Activated CD8-positive, alpha-beta memory T cell treated with anti-CD3 and anti-CD28 coated beads for 36 hours (primary cell): ENCODE data around the gene RAB40C. TPM values are rescaled to one million over a fixed set of nuclear protein-coding genes. Genes with fewer than 3 reads are reported as not detected.

Experiments used
- CTCF ChIA-PET: fragments of 350-600 bp; sonication (Branson Sonifier 250); formaldehyde crosslinking; loops from one replicate; lab custom pipeline; 2021; ENCODE audit warnings: antibody characterized with exemption; lab: Charles Lee
- POLR2A ChIA-PET: fragments of 350-600 bp; sonication (Branson Sonifier 250); formaldehyde crosslinking; loops from one replicate; lab custom pipeline; 2021; ENCODE audit warnings: antibody characterized with exemption; lab: Charles Lee
- total RNA-seq, 2 experiments: library from RNA; stranded (reverse); gene quantifications; one replicate each; pipeline ENCODE4 v1.2.3, GENCODE V29; 2021

The RAB40C gene
- total RNA-seq, 2 experiments from 2014 or later, result 8.9 to 11.1 TPM

- ChIA-PET CTCF (interaction anchor here (0.6 to 1.0 kb wide), 3 partner anchors 16 to 172 kb away, joined by 3 read pairs; no protein-coding TSS in a partner anchor), POLR2A (no interaction called here)
These were observed 5.2 kb downstream of the RAB40C start for GRCh38 chr16:595094-595528.

DNA sequence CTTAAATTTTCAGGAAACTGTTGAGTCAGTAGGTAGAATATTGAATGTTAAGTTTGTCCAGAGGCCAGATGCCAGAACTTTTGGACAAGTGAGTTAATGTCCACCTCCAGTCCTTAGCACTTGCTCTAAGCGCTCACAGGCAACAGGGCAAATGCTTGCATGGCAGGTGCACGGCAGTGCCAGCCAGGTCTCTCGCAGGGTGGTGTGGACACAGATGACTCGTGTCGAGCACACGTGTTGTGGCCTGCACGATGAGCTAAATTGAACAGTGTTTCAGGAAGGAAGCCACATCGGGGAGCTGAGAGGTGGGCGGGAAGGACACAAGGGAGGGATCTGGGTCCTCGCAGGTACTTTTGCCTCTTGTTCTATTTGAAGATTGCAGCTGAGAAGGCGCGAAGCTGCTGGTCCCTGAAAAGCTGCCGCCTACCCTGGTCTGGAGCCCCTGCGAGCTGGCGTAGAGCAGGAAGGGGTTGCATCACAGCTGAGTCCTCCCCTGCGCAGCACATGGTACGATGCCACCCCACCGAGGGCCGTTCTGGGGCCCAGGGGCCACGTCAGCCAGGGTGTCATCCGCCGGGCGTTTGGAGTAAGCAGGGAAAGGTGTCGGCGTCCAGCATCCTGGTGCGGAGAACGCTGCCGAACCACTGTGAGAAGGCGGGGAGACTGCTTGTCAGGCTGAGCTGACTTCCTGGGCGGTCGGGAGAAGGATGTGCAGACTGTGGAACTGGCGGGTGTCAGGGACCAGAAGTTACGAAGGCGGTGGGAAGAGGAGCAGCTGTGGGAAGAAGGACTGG, 6.3 kb downstream of the RAB40C start:
- CTCF ChIA-PET, result interaction anchor here (0.7 kb wide), 1 partner anchor 17 kb away, joined by 3 read pairs; no protein-coding TSS in a partner anchor
- POLR2A ChIA-PET, result interaction anchor here (0.6 kb wide), 1 partner anchor 40 kb away, joined by 3 read pairs; no protein-coding TSS in a partner anchor

DNA sequence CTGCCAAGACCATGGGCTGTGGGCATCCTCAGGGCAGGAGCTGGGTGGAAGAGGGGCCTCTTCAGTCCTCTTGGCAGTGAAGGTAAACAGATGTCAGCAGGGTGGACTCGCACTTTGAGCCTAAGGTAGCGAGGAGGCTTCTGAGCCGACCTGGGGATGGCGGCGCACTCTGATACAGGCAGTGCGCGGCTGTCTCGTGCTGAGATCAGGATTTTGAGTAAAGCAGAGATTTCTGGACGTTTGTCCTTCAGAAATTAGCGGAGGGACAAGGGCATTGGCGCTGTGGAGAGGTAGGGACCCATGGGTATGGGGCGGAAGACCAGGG, 6.8 kb downstream of the RAB40C start:
- ChIA-PET CTCF (interaction anchor here (0.7 kb wide), 1 partner anchor 17 kb away, joined by 3 read pairs; no protein-coding TSS in a partner anchor), POLR2A (no interaction called here)

- ChIA-PET CTCF (interaction anchor here (0.7 kb wide), 1 partner anchor 9 kb away, joined by 3 read pairs; no protein-coding TSS in a partner anchor), POLR2A (interaction anchor here (0.7 kb wide), 1 partner anchor 11 kb away, joined by 4 read pairs; no protein-coding TSS in a partner anchor)
These were observed 7.8 kb downstream of the RAB40C start for GRCh38 chr16:597655-598054.

- ChIA-PET POLR2A (no interaction called here), CTCF (interaction anchor here (0.6 kb wide), 1 partner anchor 399 kb away, joined by 3 read pairs; no protein-coding TSS in a partner anchor)
These were observed 9.2 kb downstream of the RAB40C start for GRCh38 chr16:598823-599739.

DNA sequence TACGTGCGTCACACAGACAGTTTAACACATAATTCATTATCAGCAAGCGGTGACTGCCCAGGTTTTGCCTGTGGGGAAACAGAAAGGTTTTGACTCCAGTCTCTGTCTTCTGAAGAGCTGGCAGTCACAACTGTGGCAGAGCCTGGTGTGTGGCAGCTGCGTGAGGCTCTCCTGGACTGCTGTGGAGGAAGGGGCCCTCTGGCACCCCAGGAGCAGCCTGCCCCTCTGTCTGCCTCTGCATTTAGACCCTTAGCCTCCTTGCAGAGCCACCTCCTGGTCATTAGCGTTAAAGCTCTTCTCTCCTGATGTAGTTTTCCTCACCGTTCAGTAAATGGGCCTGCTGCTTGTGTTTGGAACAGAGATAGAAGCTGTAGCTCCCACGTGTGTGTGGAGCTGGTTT, 10.9 kb downstream of the RAB40C start:
- POLR2A ChIA-PET, result interaction anchor here (1.4 kb wide), 1 partner anchor 12 kb away, joined by 3 read pairs; no protein-coding TSS in a partner anchor
- CTCF ChIA-PET, result interaction anchor here (0.7 to 1.2 kb wide), 3 partner anchors 9 to 21 kb away, joined by 3 read pairs; no protein-coding TSS in a partner anchor

DNA sequence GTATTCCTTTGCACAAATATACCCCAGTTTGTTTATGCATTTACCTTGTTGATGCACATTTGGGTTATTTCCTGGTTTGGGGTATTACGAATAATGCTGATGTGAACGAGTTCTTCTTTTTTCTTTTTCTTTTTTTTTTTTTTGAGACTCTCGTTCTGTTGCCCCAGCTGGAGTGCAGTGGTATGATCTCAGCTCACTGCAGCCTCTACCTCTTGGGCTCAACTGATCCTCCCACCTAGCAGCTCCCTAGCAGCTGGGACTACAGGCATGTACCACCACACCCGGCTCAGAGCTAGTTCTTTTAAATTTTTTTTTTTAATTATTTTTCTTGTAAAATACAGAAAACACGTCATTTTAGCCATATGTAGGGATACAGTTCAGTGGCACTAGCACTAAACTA, 14.1 kb downstream of the RAB40C start:
- ChIA-PET POLR2A (no interaction called here), CTCF (no interaction called here)

DNA sequence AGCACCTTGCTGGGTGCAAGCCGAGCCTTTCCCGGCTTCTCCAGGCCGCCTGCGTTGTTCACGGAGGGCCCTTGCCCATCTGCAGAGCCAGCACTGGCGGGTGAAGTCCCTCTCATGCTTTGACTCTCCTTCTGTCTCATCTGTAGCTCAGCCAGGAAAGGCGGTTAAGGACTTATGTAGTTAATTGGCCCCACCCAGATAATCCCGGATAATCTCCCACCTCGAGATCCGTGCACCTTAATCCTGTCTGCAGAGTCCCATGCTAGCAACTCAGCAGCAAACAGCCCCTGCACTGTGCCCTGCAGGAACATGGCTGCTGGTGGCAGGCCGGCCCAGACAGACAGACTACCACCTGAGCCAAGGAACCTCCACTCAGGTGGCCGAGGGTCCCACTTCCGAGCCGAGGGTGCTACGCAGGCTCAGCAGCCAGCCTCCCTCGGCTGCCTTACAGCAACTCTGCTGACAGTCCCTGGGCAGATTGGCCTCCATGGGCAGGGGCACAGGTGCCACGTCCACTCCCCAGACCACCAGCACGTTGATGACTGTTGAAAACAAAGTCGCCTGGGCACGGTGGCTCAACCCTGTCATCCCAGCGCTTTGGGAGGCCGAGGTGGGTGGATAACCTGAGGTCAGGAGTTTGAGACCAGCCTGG, 16.9 kb downstream of the RAB40C start:
- ChIA-PET CTCF (interaction anchor here (0.6 kb wide), 1 partner anchor 9 kb away, joined by 3 read pairs; no protein-coding TSS in a partner anchor), POLR2A (no interaction called here)

DNA sequence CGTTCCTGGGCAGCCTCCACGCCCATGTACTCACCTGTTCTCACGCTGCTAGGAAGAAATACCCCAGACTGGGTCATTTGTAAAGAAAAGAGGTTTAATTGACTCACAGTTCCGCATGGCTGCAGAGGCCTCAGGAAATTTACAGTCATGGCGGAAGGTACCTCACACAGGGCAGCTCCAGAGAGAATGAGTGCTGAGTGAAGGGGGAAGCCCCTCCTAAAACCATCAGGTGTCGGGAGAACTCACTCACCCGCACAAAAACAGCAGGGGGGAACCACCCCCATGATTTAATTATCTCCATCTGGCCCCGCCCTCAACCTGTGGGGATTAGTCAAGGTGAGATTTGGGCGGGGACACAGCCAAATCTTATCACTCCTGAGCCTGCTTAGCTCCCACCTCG, 18.2 kb downstream of the RAB40C start:
- ChIA-PET POLR2A (no interaction called here), CTCF (interaction anchor here (2.5 kb wide), 1 partner anchor 28 kb away, joined by 8 read pairs; no protein-coding TSS in a partner anchor)

- POLR2A ChIA-PET, result interaction anchor here (0.6 kb wide), 1 partner anchor 11 kb away, joined by 4 read pairs; no protein-coding TSS in a partner anchor
- CTCF ChIA-PET, result interaction anchor here (0.8 to 2.5 kb wide), 2 partner anchors 8 to 30 kb away, joined by 3 to 8 read pairs; no protein-coding TSS in a partner anchor
These were observed 19.4 kb downstream of the RAB40C start for GRCh38 chr16:609316-609715.

DNA sequence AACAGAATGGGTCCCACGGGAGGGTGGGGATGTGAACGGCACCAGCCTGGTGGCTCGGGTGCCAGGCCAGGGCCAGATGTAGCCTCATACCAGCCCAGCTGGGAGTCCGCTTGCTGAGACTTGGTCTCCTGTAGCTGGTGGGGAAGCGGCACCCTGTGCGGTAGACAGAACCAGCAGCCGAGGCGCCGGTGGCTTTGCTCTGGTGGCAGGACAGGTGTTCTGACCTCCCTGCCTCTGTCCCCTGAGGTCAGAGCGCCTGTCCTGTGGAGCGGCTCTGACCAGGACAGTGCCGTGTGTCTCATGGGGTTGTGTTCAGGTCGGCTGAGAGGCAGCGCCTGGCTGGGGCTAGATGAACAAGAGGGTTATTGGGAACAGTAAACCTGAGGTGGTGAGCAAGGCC, 20.1 kb downstream of the RAB40C start:
- POLR2A ChIA-PET, result no interaction called here
- CTCF ChIA-PET, result interaction anchor here (0.8 to 2.5 kb wide), 2 partner anchors 9 to 30 kb away, joined by 3 to 8 read pairs; no protein-coding TSS in a partner anchor

DNA sequence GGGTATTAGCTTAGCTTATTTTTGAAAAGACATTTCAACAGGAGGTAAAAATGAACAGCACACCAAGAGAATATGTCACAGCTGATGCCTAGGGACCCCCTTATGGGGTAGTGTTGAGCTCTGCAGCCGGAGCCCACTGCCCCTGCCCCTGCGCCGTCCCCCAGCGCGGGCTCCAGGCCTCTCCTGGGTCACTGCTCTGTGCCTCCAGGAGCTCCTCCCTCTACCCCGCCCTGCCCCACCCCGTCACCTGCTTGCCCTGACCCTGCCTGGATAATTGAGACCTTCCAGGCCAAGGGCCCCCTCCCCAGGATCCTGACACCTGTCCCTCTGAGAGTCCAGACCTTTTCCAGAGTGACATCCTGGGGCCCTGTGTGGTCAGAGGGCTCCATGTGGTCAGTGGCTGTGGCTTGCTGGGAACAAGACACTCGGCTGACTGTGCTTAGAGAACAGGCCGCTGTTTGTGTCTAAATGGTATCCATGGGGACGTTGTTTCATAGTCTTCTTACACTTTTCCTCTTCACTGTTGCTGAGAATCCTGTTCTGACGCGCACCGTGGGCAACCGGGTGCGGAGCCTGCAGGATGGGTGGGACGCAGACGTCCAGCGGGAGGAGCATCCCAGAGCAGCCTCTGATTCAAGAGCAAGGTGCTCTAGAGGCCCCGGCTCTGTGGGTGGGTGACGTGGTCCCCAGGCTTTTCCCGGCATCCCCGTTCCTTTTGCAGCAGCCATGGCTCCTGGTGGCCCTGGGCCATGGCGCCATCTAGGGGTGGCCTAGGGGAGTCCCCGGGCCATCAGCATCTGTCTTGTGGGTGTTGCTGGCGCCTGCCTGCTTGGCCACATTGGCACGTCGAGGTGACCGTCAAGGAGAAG, 20.9 kb downstream of the RAB40C start:
- POLR2A ChIA-PET, result no interaction called here
- CTCF ChIA-PET, result no interaction called here

DNA sequence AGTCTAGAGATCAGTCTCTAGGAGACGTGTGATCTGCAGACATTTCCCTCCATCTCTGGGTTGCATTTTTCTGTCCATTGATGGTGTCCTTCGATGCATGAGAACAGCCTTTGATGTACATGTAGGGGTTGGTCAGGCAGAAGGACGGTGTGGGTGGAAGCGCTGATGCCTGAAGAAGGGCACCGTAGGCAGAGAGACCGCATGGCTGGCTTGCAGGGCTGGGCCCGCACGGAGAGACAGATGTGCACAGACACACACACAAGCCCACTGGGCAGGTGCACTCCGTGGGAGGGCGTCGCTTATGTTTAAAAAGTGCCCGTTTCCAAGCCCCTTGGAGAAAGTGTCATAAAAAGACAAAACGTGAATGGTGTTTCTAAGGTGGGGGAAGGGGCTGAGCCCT, 25.3 kb downstream of the RAB40C start:
- ChIA-PET CTCF (no interaction called here), POLR2A (no interaction called here)

GRCh38 chr16:616733-617586, 27.1 kb downstream of the RAB40C start:
- ChIA-PET CTCF (no interaction called here), POLR2A (no interaction called here)

DNA sequence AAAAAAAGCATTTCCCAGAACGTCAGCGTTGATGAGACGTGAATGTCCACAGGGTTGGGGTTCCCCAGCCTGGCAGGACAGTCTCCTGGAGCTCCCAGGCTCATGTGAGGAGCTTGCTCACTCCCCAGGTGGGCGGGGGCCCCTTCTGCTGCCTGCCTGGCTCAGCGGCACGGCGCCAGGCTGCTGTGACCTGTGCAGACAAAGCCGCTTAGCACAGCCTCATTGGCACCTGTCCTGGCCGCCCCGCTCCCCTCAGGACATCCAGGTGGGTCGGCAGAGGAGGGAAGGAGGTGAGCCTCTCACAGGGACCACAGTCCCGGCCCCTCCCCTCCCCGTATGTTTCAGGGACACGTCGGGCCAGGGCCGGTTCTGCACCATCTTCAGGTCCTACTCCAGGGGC, 28.0 kb downstream of the RAB40C start:
- CTCF ChIA-PET, result no interaction called here
- POLR2A ChIA-PET, result no interaction called here

DNA sequence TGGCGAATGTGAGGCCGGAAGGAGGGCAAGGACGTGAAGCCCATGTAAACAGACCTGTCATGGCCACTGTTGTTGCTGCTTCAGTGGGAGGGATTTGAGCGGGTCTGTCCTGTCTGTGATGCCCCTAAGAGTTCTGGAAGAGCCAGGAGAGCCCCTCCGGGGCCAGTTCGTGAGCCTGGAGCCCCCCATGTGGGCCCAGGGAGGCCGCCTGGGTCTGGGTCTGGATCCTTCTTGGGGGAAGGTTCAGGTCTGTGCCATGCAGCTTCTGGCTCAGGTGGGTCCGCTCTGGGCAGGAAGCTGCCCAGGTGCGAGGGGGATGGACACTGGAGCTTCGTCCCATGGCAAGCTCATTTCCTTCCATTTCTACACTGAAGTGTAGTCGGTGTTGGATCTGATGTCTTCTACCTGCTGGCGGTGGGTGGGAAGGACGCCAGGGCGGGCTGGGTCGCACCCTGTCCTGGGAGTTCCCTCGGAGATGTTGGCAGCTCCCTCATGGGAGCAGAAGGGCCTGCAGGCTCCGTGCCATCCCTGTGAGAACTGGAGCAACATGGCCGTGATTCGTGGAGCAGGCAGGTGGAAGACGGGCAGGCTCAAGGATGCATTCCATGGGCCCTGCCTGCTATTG, 29.7 kb downstream of the RAB40C start:
- CTCF ChIA-PET, result no interaction called here
- POLR2A ChIA-PET, result no interaction called here
